NT2/D1 (cell line): ENCODE data around the gene MYBPC1.

Experiments
- SUZ12 ChIP-seq: IDR thresholded peaks from 2 replicates; pipeline ENCODE4 v1.6.1; 2011; ENCODE audit not compliant: insufficient read length, insufficient read depth; ENCODE audit errors: extremely low read depth
- YY1 ChIP-seq: IDR thresholded peaks from 2 replicates; pipeline ENCODE4 v1.6.1; 2011; ENCODE audit not compliant: insufficient read length, insufficient read depth
- ZNF274 ChIP-seq: IDR thresholded peaks from 2 replicates; pipeline ENCODE4 v1.6.1; 2011; ENCODE audit warnings: mild to moderate bottlenecking, low read depth, low read length

- TF ChIP-seq YY1, result no peak
- TF ChIP-seq ZNF274, result no peak
- no peak for TF ChIP-seq SUZ12
Observed at GRCh38 chr12:101685092-101685491, 90.3 kb downstream of the MYBPC1 start.
